GM12873 (cell line): ENCODE measurements around the gene RINL.

Source experiments
- TF ChIP-seq, protein P1 (sequence below): IDR thresholded peaks from 2 replicates; pipeline ENCODE4 v1.5.1; 2012; ENCODE audit warnings: low read depth, mild to moderate bottlenecking, moderate library complexity, low read length, control low read depth; ENCODE audit not compliant: insufficient read depth; ENCODE audit errors: missing control alignments

The RINL gene

DNA sequence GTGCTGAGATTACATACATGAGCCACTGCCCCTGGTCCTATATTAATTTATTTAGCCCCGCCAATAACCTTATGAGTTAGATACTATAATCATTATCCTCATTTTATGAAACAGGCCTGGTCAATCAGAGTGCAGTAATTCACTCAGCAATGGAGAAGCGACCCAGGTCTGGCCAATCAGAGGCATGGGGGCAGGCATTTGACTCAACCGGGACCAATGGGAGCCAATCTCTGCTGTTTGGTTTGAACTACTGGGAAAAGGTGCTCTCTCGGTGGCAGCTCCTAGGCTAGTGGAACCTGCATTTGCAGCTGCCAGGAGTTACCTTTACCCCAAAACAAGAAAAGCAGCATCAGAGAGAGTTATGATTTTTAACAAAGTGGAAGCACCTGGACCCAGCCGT is 14.8 kb upstream of the RINL start:
- TF ChIP-seq, protein P1, sequence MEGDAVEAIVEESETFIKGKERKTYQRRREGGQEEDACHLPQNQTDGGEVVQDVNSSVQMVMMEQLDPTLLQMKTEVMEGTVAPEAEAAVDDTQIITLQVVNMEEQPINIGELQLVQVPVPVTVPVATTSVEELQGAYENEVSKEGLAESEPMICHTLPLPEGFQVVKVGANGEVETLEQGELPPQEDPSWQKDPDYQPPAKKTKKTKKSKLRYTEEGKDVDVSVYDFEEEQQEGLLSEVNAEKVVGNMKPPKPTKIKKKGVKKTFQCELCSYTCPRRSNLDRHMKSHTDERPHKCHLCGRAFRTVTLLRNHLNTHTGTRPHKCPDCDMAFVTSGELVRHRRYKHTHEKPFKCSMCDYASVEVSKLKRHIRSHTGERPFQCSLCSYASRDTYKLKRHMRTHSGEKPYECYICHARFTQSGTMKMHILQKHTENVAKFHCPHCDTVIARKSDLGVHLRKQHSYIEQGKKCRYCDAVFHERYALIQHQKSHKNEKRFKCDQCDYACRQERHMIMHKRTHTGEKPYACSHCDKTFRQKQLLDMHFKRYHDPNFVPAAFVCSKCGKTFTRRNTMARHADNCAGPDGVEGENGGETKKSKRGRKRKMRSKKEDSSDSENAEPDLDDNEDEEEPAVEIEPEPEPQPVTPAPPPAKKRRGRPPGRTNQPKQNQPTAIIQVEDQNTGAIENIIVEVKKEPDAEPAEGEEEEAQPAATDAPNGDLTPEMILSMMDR, result no peak

DNA sequence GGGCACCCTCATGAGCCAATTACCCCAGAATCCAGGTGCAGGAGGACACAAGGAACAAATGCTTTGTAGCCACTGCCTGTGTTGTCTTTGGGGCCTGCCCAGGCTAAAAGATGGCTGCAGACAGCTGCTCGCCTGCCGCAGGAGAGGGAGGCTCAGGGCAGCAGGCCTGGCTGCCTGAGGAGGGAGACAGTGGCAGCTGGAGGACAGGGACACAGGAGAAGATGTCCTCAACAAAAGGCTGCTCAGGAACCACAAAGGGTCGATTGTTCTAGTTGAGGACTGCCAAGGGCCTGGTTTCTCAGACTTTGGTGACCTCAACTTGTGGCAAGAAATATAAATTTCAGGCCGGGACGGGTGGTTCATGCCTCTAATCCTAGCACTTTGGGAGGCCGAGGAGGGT is 13.7 kb upstream of the RINL start:
- TF ChIP-seq, protein P1, result no peak

DNA sequence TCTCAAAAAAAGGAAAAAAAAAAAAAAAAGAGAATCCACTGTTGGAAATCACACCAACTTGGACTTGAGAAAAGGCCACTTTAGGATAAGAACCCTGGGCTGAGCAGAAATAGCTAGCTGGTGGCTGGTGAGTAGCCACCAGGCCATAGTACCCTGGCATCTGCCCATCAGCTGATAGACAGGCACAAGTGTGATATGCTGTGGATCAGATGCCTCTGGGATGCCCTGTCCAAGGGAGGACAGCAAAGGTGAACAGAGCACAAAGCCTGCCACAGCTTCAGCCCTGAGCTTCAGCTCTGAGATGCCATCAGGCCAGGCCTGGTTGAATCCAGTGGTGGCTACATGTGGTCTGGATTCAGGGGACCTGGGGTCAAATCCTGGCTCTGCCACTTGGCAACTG is 12.6 kb upstream of the RINL start:
- TF ChIP-seq, protein P1, result no peak

DNA sequence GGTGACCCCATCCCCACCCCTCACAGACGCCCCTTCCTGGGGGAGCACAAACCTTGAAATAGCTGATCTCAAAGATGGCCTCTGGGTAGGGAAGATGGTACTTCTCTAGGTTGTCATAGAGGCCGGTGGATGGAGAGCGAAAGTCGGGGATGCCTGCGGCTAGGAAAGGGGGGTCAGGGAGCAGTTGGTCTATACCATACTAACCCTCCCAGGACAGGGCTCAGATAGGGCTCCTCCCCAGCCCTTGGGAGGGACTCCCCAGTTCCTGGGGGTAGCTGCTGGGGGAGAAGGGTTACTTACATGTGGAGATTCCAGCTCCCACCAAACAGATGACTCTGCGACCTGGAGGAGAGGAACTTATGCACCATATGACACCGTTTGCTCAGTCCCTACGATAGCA is 11.7 kb upstream of the RINL start:
- TF ChIP-seq, protein P1, result no peak

DNA sequence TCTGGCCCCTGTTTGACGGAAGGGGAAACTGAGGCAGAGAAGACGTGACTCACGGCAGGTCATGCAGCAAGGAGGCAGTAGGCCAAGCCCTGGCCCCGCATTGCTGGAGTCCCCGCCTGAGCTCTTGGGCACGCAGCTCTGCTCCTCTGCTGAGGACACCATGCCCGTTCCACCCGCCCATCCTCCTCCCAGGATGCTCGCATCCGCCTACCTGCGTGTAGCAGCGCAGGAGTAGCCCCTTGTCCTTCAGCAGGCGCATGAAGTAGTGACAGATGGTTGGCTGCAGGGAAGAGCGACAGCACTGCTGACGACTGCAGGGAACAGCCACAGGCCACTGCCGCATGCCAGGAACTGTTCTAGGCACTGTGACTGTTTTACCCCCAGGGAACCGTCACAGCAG is 10.8 kb upstream of the RINL start:
- TF ChIP-seq, protein P1, result no peak

DNA sequence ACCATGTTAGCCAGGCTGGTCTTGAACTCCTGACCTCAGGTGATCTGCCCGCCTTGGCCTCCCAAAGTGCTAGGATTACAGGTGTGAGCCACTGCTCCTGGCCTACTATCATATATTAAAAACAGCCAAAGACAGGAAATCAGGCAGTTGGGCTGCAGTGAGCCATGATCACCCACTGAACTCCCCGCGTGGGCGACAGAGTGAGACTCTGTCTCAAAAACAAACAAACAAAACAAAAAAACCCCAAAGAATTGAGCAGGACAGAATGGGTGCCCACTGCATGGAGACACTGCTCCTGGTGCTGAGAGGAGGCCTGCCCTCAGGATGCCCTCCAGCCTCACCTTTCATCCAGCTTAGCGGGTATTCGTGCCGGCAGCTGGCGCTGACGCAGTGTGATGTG is 5.2 kb upstream of the RINL start:
- TF ChIP-seq, protein P1, result no peak

DNA sequence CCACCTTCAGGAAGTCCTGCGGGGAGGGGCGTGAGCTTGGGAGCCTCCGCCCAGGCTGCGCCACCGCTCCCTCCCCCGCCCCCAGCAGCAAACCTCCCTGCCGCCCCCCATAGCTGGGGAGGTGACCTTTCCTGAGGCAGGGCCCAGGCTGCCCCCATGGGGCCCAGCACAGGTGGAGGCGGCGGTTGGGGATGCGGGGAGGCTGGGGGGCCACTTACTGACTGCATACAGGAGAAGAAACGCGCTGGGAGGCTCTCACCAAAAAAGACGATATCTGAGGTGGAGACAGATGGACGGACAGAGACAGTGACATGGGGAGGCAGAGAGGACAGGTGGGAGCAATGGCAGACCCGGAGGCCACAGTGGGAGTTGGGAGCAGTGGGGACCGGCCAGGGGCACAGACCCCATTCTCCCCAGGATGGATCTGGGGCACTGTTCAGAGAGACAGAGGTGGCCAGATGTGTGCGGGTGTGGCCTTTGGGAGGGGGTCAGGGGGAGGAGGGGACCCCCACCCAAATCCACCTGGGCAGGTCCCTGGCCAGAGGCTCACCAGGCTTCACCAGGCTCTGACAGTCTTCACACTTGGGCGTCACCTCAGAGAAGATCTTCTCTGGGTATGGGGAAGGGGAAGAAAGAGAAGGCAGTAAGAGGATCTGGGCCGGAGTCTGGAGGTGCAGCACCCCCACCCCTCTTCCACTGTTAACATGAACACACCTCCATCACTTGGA is 3.0 kb upstream of the RINL start:
- TF ChIP-seq, protein P1, result no peak
